Vagina (tissue), 2 donors: ENCODE measurements around the gene VLDLR. TPM values are rescaled to one million over a fixed set of nuclear protein-coding genes. Genes with fewer than 3 reads are reported as not detected.
A peak's percentile ranks its signal among the peaks of the same experiment; 100 is the strongest.

Source experiments
- DNase-seq, 2 donors: peaks; one replicate each; pipeline ENCODE4 v3.0.0-alpha.2; 2017; ENCODE audit errors: extremely low spot score in 2 of 2
- H3K27ac ChIP-seq: fragments of 200-600 bp; sonication (generic); one replicate; pipeline ENCODE4 v1.5.1; 2019
- H3K27me3 ChIP-seq: fragments of 200-600 bp; sonication (generic); one replicate; pipeline ENCODE4 v1.5.1; 2019
- H3K36me3 ChIP-seq, 2 donors: fragments of 200-600 bp; sonication (generic); one replicate each; pipeline ENCODE4 v1.5.1; 2017 to 2019
- H3K4me1 ChIP-seq: fragments of 200-600 bp; sonication (generic); one replicate; pipeline ENCODE4 v1.5.1; 2019
- H3K4me3 ChIP-seq, 2 donors: fragments of 200-600 bp; sonication (generic); 1 replicate in 1 of 2; 2 replicates in 1 of 2; pipeline ENCODE4 v1.5.1; 2016 to 2019
- H3K9me3 ChIP-seq: fragments of 200-600 bp; sonication (generic); one replicate; pipeline ENCODE4 v1.5.1; 2019
- CTCF ChIP-seq, 3 experiments: fragments of 450-650 bp in 2 of 3; fragments of 200-600 bp in 1 of 3; sonication (generic) in 1 of 3; IDR thresholded peaks; one replicate each; pipeline ENCODE4 v1.5.1; 2017 to 2019; ENCODE audit warnings: antibody characterized with exemption in 3 of 3, mild to moderate bottlenecking in 2 of 3, moderate library complexity in 2 of 3
- POLR2A ChIP-seq, 2 donors: fragments of 450-650 bp; IDR thresholded peaks; one replicate each; pipeline ENCODE4 v1.6.1; 2017; ENCODE audit warnings: antibody characterized with exemption in 2 of 2, mild to moderate bottlenecking in 2 of 2, moderate library complexity in 2 of 2
- POLR2AphosphoS5 ChIP-seq, 2 donors: sonication (generic); formaldehyde crosslinking; IDR thresholded peaks; one replicate each; pipeline ENCODE4 v1.9.0; 2017; ENCODE audit warnings: antibody characterized with exemption in 2 of 2, mild to moderate bottlenecking in 2 of 2, low read depth in 1 of 2; ENCODE audit not compliant: insufficient read depth in 1 of 2
- intact Hi-C: fragments of 100-400 bp; cut with DNase I; formaldehyde crosslinking; loops from one replicate; pipeline ENCODE4 v1.15.1; 2023
- total RNA-seq: library from RNA; depleted of rRNA; stranded (reverse); fragments of >200 nt; gene quantifications from one replicate; pipeline ENCODE4 v1.2.3, GENCODE V29; 2016

VLDLR gene
- total RNA-seq, 1 donor from 2014 or later: 4.7 TPM

GRCh38 chr9:2655411-2655901 is 33.9 kb downstream of the VLDLR start:
- peaks cover 0 to 24% of the 10 kb centered on the region in 2 donors for H3K36me3 ChIP-seq
- no peak for TF ChIP-seq POLR2A (IDR thresholded peaks at IDR 0.05)
- TF ChIP-seq POLR2AphosphoS5 (IDR thresholded peaks at IDR 0.05; ENCODE audit: insufficient read depth in 1 of 2, low read depth in 1 of 2): peak in 1 of 2 donors; percentile 10

GRCh38 chr9:2657427-2657826 is 35.8 kb downstream of the VLDLR start:
- TF ChIP-seq CTCF (IDR thresholded peaks at IDR 0.05) (no peak), POLR2AphosphoS5 (IDR thresholded peaks at IDR 0.05; ENCODE audit: insufficient read depth in 1 of 2, low read depth in 1 of 2) (no peak), POLR2A (IDR thresholded peaks at IDR 0.05) (no peak)
- no peak for DNase-seq
- H3K4me1 ChIP-seq: no peaks in the 10 kb centered on the region

More at GRCh38 chr9:2655411-2655901, 33.9 kb downstream of the VLDLR start:
- Histone ChIP-seq H3K4me3 (no peak overlapping the region), H3K27ac (no peak overlapping the region), H3K9me3 (no peaks in the 10 kb centered on the region), H3K27me3 (no peaks in the 10 kb centered on the region), H3K4me1 (no peaks in the 10 kb centered on the region)
- intact Hi-C loops: no loop called here
- no peak for DNase-seq

GRCh38 chr9:2662496-2662895 is 40.9 kb downstream of the VLDLR start:
- Histone ChIP-seq H3K36me3 (no peaks in the 10 kb centered on the region), H3K27me3 (no peaks in the 10 kb centered on the region), H3K4me1 (no peaks in the 10 kb centered on the region), H3K27ac (no peak overlapping the region), H3K4me3 (no peak overlapping the region), H3K9me3 (no peaks in the 10 kb centered on the region)
- TF ChIP-seq CTCF (IDR thresholded peaks at IDR 0.05) (no peak), POLR2A (IDR thresholded peaks at IDR 0.05) (no peak), POLR2AphosphoS5 (IDR thresholded peaks at IDR 0.05; ENCODE audit: insufficient read depth in 1 of 2, low read depth in 1 of 2) (no peak)
- intact Hi-C loops: no loop called here
- no peak for DNase-seq

More at GRCh38 chr9:2657427-2657826, 35.8 kb downstream of the VLDLR start:
- H3K4me3 ChIP-seq: no peak overlapping the region
- peaks cover 0 to 15% of the 10 kb centered on the region in 2 donors for H3K36me3 ChIP-seq
- no peaks in the 10 kb centered on the region for H3K9me3 ChIP-seq
- intact Hi-C loops: no loop called here
- H3K27me3 ChIP-seq: no peaks in the 10 kb centered on the region
- no peak overlapping the region for H3K27ac ChIP-seq

- H3K27me3 ChIP-seq: no peaks in the 10 kb centered on the region
- no peak overlapping the region for H3K4me3 ChIP-seq
- H3K27ac ChIP-seq: no peak overlapping the region
- H3K9me3 ChIP-seq: no peaks in the 10 kb centered on the region
- intact Hi-C loops: no loop called here
- DNase-seq: no peak
- TF ChIP-seq POLR2A (IDR thresholded peaks at IDR 0.05) (no peak), CTCF (IDR thresholded peaks at IDR 0.05) (no peak), POLR2AphosphoS5 (IDR thresholded peaks at IDR 0.05; ENCODE audit: insufficient read depth in 1 of 2, low read depth in 1 of 2) (no peak)
- no peaks in the 10 kb centered on the region for H3K36me3 ChIP-seq
- no peaks in the 10 kb centered on the region for H3K4me1 ChIP-seq
These were observed 42.0 kb downstream of the VLDLR start for GRCh38 chr9:2663461-2664173.

GRCh38 chr9:2664174-2665065 is 42.8 kb downstream of the VLDLR start:
- Histone ChIP-seq H3K36me3 (no peaks in the 10 kb centered on the region), H3K4me1 (no peaks in the 10 kb centered on the region), H3K27ac (no peak overlapping the region), H3K9me3 (no peaks in the 10 kb centered on the region), H3K4me3 (no peak overlapping the region), H3K27me3 (no peaks in the 10 kb centered on the region)
- no peak for TF ChIP-seq POLR2A (IDR thresholded peaks at IDR 0.05)
- TF ChIP-seq POLR2AphosphoS5 (IDR thresholded peaks at IDR 0.05; ENCODE audit: insufficient read depth in 1 of 2, low read depth in 1 of 2): no peak
- no peak for TF ChIP-seq CTCF (IDR thresholded peaks at IDR 0.05)
- intact Hi-C loops: no loop called here
- DNase-seq: no peak
